GM12873 (cell line): ENCODE results near the gene PRKCA.

Source experiments
- TF ChIP-seq, protein P1 (sequence below): IDR thresholded peaks from 2 replicates; pipeline ENCODE4 v1.5.1; 2012; ENCODE audit warnings: low read depth, mild to moderate bottlenecking, moderate library complexity, low read length, control low read depth; ENCODE audit not compliant: insufficient read depth; ENCODE audit errors: missing control alignments

Gene PRKCA

DNA sequence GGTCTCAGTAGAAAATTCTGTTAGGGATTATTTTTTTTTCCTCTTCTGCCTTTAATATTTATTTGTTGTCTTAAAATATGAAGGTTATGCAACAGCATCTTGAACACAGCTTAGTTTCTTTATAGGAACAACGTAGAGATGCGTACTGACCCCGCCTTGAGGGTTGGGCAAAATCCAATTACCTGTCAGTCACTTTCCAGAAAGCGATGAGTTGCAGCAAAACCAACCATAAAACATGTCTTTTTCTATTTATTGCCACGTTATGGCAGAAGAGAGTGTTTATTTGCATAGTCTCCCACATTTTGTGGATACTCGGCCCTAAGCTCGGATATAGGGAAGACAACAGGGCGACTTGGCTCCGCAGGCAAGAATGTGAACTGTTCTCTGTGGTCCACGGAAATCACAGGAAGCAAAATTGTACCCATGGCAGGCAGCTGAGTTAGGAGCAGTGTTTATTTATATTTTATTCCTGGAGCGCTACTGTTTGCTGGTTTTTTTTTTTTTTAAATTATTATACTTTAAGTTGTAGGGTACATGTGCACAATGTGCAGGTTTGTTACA, 488.2 kb downstream of the PRKCA start:
- TF ChIP-seq, protein P1, sequence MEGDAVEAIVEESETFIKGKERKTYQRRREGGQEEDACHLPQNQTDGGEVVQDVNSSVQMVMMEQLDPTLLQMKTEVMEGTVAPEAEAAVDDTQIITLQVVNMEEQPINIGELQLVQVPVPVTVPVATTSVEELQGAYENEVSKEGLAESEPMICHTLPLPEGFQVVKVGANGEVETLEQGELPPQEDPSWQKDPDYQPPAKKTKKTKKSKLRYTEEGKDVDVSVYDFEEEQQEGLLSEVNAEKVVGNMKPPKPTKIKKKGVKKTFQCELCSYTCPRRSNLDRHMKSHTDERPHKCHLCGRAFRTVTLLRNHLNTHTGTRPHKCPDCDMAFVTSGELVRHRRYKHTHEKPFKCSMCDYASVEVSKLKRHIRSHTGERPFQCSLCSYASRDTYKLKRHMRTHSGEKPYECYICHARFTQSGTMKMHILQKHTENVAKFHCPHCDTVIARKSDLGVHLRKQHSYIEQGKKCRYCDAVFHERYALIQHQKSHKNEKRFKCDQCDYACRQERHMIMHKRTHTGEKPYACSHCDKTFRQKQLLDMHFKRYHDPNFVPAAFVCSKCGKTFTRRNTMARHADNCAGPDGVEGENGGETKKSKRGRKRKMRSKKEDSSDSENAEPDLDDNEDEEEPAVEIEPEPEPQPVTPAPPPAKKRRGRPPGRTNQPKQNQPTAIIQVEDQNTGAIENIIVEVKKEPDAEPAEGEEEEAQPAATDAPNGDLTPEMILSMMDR, result no peak

DNA sequence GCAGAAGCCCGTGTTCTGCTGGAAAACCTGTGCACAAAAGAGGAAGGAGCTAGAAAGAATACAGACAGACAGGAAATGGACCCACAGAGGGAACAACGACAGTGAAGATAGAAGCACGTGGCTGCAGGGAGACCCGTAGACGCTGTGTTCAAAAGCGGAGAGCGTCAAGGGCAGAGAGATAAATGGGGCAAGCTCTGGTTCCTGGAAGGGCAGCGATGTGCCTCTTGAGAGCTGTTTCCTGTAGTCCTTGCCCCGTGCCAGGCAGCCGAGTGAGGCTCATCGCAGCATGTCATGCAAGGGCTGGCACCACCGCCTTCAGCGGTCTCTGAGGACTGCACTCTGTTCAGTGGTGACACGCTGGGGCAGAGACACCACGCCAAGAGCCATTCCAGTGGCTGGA, 488.9 kb downstream of the PRKCA start:
- TF ChIP-seq, protein P1, result no peak

DNA sequence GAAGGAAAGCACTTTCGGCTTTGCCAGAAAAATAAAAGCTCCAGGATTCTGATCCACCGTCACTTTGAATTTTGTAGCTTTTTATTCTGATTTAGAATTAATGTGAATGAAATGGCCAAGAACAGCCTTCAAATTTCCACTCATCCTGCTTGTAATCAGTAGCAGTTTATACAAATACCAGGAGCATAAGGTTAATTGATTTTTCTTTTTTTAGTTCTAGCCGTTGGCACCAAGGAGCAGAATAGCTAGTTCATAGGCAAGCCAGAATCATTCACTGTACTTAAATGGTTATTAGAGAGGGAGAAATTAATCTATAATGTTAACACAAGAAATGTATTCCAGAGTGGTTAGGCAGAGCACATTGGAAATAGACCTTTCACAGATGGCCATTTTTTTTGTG, 491.4 kb downstream of the PRKCA start:
- TF ChIP-seq, protein P1, result no peak

DNA sequence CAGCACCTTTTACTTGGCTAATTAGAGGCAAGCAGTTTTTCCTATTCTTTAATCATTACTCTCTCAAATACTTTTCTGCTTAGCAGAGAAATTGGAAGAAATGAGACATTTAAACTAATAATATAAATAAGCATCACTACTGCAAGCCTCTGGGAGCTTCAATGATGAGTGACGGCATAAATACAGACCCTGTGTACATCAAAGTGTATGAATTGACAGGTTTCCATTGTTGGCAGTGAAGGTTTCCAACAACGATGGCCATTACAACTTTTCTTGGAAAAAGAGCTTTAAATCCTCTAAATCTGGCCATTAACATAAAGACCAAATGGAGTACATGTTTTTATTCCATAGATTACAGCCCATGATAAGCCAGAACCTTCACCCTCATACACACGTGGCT, 493.1 kb downstream of the PRKCA start:
- TF ChIP-seq, protein P1, result no peak

DNA sequence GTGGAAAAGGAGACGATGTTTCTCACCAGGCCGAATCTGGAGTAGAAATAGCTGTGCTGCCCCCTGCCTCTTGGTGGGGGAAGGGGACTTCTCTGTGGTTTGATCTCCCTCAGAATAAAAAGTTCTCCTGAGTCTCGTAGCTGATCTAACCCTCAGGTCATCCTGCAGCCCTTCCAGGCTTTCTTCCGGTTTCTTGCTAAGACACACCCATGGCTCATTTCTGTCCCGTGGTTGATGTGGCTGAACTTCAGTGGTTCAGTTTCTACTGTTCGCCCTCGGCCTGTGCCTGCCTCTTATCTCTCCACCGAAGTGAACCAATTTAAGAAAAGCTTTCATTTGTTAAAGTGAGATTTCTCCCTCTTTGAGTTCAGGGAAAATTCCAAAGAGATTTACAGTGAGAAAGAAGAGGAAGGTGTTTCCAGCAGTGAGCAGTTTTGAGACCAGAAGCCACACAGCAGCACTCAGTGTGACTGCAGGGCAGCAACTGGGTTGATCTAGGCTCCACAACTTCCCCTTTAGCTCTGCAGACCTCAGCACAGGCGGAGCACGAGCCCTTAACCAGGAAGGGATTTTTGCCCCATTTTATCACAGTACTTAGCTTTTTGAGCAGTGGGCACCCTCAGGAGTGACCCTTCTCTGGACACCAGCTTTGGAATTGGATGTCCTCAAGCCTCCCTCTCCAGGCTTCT, 497.6 kb downstream of the PRKCA start:
- TF ChIP-seq, protein P1, result no peak

DNA sequence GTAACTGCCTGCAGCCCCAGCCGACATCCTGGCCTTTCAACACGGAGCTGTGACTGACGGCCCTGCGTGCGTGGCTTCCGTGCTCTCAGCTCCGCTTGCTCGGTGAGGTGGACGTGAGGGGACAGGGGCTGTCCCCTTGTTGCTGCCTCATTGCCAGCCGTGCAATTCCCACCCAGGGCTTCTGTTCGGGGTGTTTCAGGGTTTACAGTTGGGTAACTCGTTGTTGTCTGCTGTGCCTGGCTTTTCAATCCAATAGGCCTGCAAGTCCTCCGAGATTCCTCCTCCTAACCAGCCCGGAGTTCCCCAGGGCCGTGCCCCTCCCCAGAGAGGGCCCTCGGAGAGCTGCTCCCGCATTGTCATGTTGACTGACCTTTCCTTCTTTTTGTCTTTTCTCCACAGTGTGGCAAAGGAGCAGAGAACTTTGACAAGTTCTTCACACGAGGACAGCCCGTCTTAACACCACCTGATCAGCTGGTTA, 501.1 kb downstream of the PRKCA start:
- TF ChIP-seq, protein P1, result no peak

DNA sequence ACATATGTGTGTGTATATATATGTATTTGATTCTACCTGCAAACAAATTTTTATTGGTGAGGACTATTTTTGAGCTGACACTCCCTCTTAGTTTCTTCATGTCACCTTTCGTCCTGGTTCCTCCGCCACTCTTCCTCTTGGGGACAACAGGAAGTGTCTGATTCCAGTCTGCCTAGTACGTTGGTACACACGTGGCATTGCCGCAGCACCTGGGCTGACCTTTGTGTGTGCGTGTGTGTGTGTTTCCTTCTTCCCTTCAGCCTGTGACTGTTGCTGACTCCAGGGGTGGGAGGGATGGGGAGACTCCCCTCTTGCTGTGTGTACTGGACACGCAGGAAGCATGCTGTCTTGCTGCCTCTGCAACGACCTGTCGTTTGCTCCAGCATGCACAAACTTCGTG, 503.2 kb downstream of the PRKCA start:
- TF ChIP-seq, protein P1, result no peak
